MCF 10A (cell line): Measurements from ENCODE around the gene ADCY1. TPM values are rescaled to one million over a fixed set of nuclear protein-coding genes. Genes with fewer than 3 reads are reported as not detected.

ENCODE experiments used
- BruUV-seq: library from RNA; stranded (reverse); fragments of 400-500 nt; replicated peaks from 2 replicates; lab custom pipeline; 2021; lab: Mats Ljungman, UMichigan
- CTCF ChIA-PET: fragments of 300-600 bp; sonication (Branson Sonifier 250); formaldehyde crosslinking; extraction: SDS; loops from one replicate; lab custom pipeline; 2021; ENCODE audit warnings: antibody characterized with exemption, inconsistent platforms; lab: Yijun Ruan, JAX
- POLR2A ChIA-PET: fragments of 300-600, 350-650 bp; sonication (Branson Sonifier 250); formaldehyde crosslinking; extraction: SDS; loops from one replicate; lab custom pipeline; 2020; ENCODE audit warnings: antibody characterized with exemption, inconsistent platforms; lab: Yijun Ruan, JAX
- DNase-seq: peaks from one replicate; pipeline ENCODE4 v3.0.0-alpha.2; 2018; ENCODE audit not compliant: unreplicated experiment
- H3K27ac Mint-ChIP-seq: one replicate; pipeline ENCODE4 v1.8.0; 2022; ENCODE audit warnings: mild to moderate bottlenecking, low read depth, mixed read lengths; ENCODE audit not compliant: unreplicated experiment
- H3K27me3 Mint-ChIP-seq: one replicate; pipeline ENCODE4 v1.8.0; 2022; ENCODE audit warnings: mixed read lengths; ENCODE audit not compliant: insufficient read depth, unreplicated experiment
- H3K36me3 Mint-ChIP-seq: one replicate; pipeline ENCODE4 v1.8.0; 2022; ENCODE audit warnings: mild to moderate bottlenecking, moderate library complexity, mixed read lengths; ENCODE audit not compliant: insufficient read depth, unreplicated experiment
- H3K4me1 Mint-ChIP-seq: one replicate; pipeline ENCODE4 v1.8.0; 2022; ENCODE audit warnings: mixed read lengths; ENCODE audit not compliant: insufficient read depth, unreplicated experiment
- H3K4me3 Mint-ChIP-seq: one replicate; pipeline ENCODE4 v1.8.0; 2022; ENCODE audit warnings: mild to moderate bottlenecking, moderate library complexity, mixed read lengths; ENCODE audit not compliant: unreplicated experiment
- H3K9me3 Mint-ChIP-seq: one replicate; pipeline ENCODE4 v1.8.0; 2022; ENCODE audit warnings: mixed read lengths; ENCODE audit not compliant: unreplicated experiment
- intact Hi-C: fragments of 100-400 bp; cut with micrococcal nuclease; formaldehyde crosslinking; loops from 2 replicates; pipeline ENCODE4 v1.14.1; 2022
- total RNA-seq: library from RNA; stranded (reverse); gene quantifications from 2 replicates; pipeline ENCODE4 v1.2.3, GENCODE V29; 2022
- TF ChIP-seq, protein P1 (sequence below): fragments of 200-600 bp; IDR thresholded peaks from one replicate; pipeline ENCODE4 v1.8.0; 2022; ENCODE audit warnings: antibody characterized with exemption, mild to moderate bottlenecking; ENCODE audit not compliant: unreplicated experiment

Gene ADCY1
- total RNA-seq, 1 experiment from 2014 or later: 0.61 TPM

DNA sequence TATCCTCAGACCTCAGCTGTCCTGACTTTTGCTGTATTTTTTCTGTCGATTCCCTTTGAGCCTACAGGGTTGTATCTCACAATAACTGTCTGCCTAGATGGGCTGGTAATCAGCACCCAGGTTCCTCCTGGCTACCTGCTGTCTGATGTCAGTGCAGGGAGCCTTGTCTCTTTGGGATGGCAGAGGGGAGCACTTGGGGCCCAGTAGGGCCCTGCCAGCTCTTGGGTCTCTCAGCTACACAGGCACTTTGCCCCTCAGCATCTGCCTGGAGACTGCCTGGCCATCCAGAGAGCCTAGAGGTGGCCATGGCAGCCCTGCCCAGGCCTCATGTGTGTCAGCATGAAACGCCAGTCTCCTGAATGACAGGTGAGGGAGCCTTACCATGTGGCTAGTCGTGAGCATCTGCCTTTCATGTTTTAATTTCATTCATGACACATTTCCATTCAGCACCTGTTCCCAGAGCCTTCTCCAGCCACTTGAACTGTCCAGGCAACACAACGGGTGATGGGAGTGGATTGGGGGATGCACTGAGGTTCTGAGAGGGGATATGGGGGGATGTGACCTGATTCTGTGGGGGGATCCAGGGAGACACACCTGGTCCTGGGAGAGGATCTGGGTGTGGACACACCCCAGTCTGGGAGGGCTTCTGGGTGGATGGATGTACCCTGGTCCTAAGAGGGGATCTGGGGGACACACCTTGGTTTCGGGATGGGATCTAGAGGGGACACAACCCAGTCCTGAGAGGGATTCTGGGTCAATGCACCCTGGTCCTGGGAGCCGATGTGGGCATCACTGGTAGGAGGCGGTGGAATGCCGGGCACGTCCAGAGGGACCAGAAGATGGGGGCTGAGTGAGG lies 21.9 kb downstream of the ADCY1 start:
- H3K4me3 Mint-ChIP-seq: no peak overlapping the region
- ChIA-PET CTCF (interaction anchor here (1.3 kb wide), 1 partner anchor 11 kb away, joined by 3 read pairs; no protein-coding TSS in a partner anchor), POLR2A (no interaction called here)
- DNase-seq: no peak
- H3K9me3 Mint-ChIP-seq: no peaks in the 10 kb centered on the region
- TF ChIP-seq, protein P1, sequence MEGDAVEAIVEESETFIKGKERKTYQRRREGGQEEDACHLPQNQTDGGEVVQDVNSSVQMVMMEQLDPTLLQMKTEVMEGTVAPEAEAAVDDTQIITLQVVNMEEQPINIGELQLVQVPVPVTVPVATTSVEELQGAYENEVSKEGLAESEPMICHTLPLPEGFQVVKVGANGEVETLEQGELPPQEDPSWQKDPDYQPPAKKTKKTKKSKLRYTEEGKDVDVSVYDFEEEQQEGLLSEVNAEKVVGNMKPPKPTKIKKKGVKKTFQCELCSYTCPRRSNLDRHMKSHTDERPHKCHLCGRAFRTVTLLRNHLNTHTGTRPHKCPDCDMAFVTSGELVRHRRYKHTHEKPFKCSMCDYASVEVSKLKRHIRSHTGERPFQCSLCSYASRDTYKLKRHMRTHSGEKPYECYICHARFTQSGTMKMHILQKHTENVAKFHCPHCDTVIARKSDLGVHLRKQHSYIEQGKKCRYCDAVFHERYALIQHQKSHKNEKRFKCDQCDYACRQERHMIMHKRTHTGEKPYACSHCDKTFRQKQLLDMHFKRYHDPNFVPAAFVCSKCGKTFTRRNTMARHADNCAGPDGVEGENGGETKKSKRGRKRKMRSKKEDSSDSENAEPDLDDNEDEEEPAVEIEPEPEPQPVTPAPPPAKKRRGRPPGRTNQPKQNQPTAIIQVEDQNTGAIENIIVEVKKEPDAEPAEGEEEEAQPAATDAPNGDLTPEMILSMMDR: no peak
- H3K4me1 Mint-ChIP-seq: no peaks in the 10 kb centered on the region
- H3K27me3 Mint-ChIP-seq: peaks cover 42% of the 10 kb centered on the region
- no TSS peak for BruUV-seq
- intact Hi-C loops: no loop called here
- no peaks in the 10 kb centered on the region for H3K36me3 Mint-ChIP-seq
- H3K27ac Mint-ChIP-seq: no peak overlapping the region

DNA sequence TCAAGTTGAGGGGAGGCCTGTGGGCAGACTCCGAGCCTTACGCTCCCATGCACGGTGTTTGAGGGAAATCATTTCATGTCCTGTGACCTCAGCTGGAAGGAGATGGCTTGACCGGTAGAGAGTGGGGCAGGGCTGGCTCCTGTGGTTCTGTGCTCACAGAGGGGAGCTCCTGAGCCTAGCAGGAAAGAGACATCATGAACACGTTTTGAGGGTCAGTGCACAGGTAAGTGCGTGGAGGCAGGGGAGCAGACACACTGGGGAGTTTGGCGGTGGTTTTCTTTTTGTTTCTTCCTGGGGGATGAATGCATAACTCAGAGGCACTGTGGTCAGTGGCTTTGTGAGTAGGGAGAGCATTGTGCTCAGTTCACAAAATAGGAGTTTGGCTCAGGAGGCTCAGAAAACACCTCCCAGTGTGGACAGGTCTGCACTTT lies 22.5 kb downstream of the ADCY1 start:
- no peak for DNase-seq
- intact Hi-C loops: no loop called here
- H3K27ac Mint-ChIP-seq: no peak overlapping the region
- no peaks in the 10 kb centered on the region for H3K9me3 Mint-ChIP-seq
- POLR2A ChIA-PET: no interaction called here
- CTCF ChIA-PET: no interaction called here
- H3K27me3 Mint-ChIP-seq: peaks cover 41% of the 10 kb centered on the region
- H3K4me1 Mint-ChIP-seq: no peaks in the 10 kb centered on the region
- TF ChIP-seq, protein P1: no peak
- no TSS peak for BruUV-seq
- no peaks in the 10 kb centered on the region for H3K36me3 Mint-ChIP-seq
- no peak overlapping the region for H3K4me3 Mint-ChIP-seq

DNA sequence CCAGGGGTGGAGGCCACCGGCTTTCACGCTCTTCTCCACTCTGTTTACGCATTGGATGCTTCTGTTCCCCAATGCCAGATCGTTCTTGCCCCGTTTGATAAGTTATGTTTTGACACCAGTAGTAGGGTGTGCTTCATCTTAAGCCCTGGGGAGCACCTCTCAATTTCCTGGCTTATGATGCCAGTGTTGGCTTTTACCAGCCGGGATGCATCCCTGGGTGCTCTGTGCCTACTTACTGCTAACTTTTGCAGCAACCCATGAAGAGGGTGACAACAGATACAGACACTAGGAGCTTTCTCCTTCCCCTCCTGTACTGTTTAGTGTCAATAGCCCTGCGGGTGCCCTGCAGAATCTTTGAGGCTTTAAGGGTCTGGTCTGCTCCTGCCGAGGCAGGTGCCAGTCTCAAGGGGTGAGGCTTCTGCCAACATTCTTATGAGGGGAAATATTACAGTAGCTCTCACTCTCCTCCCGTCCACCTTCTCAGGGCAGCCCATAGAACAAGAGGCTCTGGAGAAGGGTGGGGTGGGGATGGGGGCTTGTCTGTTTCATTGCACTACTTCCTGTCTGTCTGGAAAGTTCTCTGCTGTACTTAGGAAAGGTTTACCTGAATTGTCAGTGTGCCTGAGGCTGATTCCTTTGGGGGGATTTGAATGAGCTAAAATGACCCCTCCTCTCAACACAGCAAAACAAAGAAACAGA lies 23.3 kb downstream of the ADCY1 start:
- no peak overlapping the region for H3K4me3 Mint-ChIP-seq
- H3K9me3 Mint-ChIP-seq: no peaks in the 10 kb centered on the region
- no TSS peak for BruUV-seq
- H3K27ac Mint-ChIP-seq: no peak overlapping the region
- DNase-seq: no peak
- ChIA-PET POLR2A (interaction anchor here (0.7 kb wide), 1 partner anchor 34 kb away, joined by 3 read pairs; no protein-coding TSS in a partner anchor), CTCF (interaction anchor here (1.1 kb wide), 1 partner anchor 9 kb away, joined by 4 read pairs; no protein-coding TSS in a partner anchor)
- intact Hi-C loops: no loop called here
- H3K27me3 Mint-ChIP-seq: peaks cover 41% of the 10 kb centered on the region
- no peaks in the 10 kb centered on the region for H3K4me1 Mint-ChIP-seq
- TF ChIP-seq, protein P1: no peak
- no peaks in the 10 kb centered on the region for H3K36me3 Mint-ChIP-seq

DNA sequence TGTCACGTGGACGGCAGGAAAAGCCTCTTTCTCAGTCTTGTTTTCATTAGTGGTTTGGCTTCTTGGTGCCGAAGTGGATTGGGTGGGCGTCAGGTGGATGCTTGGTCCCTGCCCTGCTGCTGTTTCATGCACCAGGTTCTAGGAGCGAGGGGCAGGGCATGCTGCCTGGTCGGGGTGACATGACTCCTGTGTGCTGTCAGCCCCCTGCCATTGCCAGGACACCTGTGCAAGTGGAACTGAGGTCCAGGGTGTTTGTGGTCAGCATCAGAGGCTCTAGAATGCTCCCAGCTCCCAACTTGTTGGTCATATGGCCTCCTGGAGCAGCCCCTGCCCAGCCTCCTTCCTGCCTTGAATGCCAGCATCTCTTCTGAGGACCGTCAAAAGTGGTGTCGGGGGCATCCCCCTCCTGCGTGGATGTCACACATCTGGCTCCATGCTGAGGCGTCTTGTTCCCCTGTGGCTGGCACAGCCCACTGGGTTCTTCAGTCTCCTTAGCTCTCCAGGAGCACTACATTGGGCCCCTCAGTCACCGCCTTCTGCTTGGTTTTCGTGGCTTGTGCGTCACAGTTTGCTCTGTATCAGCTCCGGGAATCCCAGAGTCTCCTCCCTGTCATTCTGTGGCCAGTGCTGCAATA lies 24.8 kb downstream of the ADCY1 start:
- Mint-ChIP-seq H3K9me3 (no peaks in the 10 kb centered on the region), H3K36me3 (no peaks in the 10 kb centered on the region), H3K27ac (no peak overlapping the region), H3K27me3 (peaks cover 41% of the 10 kb centered on the region), H3K4me1 (no peaks in the 10 kb centered on the region), H3K4me3 (no peak overlapping the region)
- intact Hi-C loops: no loop called here
- ChIA-PET POLR2A (no interaction called here), CTCF (no interaction called here)
- TF ChIP-seq, protein P1: no peak
- no peak for DNase-seq
- no TSS peak for BruUV-seq
